GM21619 (cell line): ENCODE results near the gene SSH3.

Experiments used
- ATAC-seq: cut with Tn5 transposase; IDR thresholded peaks from one replicate; pipeline ENCODE4 v1.9.1; 2021; ENCODE audit not compliant: unreplicated experiment

The SSH3 gene

DNA sequence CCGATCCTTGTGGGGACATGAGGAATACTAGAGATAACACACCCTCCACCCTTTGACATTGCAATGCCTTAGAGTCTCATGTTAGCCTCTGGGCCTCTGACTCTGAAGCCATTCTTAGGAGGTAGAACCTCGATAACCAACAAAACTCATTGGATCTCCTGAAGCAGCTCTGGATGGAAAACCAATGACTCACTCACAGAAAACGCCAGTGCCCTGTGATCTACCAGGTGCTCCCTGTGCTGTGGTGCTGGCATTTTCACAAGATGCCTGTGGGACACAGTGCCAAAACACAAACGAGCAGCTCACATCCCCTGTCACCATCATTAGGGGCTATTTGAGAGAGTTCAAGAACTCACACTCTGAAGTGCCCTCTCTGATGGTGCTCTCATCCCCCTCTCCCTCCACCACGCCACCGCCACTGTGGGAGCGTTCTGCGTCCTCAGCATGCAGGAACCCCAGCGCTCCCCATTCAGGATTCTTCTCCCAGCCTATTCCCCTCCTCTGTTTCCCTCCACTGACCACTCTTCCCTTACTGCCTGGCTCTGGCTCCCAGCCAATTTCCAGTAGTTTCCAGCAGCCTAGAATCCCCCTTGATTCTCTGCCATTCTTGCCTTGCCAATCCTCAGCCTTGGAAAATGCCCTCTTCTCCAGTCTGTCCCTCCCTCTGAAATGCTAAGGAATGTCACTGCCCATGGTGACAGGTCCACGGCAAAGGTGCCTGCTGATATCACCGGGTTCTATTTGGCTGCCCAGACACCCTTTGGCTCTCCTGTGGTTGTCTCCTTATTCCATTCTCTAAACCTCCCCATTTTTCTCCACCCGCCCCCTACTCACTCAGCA, 54.7 kb downstream of the SSH3 start:
- no peak for ATAC-seq
